ENCODE measurements around the gene RAD50.
"Not testable (repeated sequence)": the region's sequence is repeated elsewhere in the genome, so short reads cannot be mapped to it uniquely, and the experiment has no call there.

The RAD50 gene

DNA sequence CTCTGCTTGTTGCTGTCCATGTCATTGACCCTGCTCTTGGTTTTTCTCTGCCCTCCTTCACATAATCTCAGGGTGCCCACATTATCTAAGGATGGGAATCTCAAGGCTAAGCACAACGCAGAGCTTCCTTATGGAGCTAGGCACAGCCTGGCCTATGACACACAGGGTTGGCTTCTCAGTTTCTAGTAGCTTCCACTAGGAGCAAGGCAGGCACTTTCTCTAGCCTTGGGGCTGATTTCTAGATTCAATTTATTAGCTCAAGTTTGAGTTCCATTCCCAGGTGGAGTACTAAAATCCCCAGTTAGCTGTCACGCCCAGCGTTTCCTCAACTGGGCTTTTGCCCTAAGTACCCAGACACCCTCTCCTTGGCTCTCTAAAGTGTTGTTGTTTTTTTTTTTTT lies 129.4 kb downstream of the RAD50 start:
- Histone ChIP-seq H3K27me3 (ENCODE audit: insufficient read depth, poor library complexity, severe bottlenecking) (no peaks in the 10 kb centered on the region), H3K9me3 (ENCODE audit: severe bottlenecking) (no peaks in the 10 kb centered on the region), H3K4me1 (ENCODE audit: insufficient read depth, poor library complexity, severe bottlenecking) (no peaks in the 10 kb centered on the region), H3K27ac (ENCODE audit: poor library complexity, severe bottlenecking) (no peak overlapping the region), H3K4me3 (ENCODE audit: severe bottlenecking) (no peak overlapping the region), H3K36me3 (ENCODE audit: low read depth) (no peaks in the 10 kb centered on the region)
- TF ChIP-seq, protein P1, sequence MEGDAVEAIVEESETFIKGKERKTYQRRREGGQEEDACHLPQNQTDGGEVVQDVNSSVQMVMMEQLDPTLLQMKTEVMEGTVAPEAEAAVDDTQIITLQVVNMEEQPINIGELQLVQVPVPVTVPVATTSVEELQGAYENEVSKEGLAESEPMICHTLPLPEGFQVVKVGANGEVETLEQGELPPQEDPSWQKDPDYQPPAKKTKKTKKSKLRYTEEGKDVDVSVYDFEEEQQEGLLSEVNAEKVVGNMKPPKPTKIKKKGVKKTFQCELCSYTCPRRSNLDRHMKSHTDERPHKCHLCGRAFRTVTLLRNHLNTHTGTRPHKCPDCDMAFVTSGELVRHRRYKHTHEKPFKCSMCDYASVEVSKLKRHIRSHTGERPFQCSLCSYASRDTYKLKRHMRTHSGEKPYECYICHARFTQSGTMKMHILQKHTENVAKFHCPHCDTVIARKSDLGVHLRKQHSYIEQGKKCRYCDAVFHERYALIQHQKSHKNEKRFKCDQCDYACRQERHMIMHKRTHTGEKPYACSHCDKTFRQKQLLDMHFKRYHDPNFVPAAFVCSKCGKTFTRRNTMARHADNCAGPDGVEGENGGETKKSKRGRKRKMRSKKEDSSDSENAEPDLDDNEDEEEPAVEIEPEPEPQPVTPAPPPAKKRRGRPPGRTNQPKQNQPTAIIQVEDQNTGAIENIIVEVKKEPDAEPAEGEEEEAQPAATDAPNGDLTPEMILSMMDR (IDR thresholded peaks at IDR 0.05; ENCODE audit: poor library complexity, severe bottlenecking) = no peak
- DNase-seq (ENCODE audit: low spot score) (no peak), ATAC-seq (ENCODE audit: low read depth) (no peak)

- no peaks in the 10 kb centered on the region for H3K4me1 ChIP-seq (ENCODE audit: insufficient read depth, poor library complexity, severe bottlenecking)
- no peak overlapping the region for H3K4me3 ChIP-seq (ENCODE audit: severe bottlenecking)
- TF ChIP-seq, protein P1 (IDR thresholded peaks at IDR 0.05; ENCODE audit: poor library complexity, severe bottlenecking) = no peak
- no peaks in the 10 kb centered on the region; the same call in 1 of the 2 replicates for H3K36me3 ChIP-seq (ENCODE audit: low read depth)
- H3K27me3 ChIP-seq (ENCODE audit: insufficient read depth, poor library complexity, severe bottlenecking) = no peaks in the 10 kb centered on the region
- DNase-seq (ENCODE audit: low spot score) = no peak
- H3K9me3 ChIP-seq (ENCODE audit: severe bottlenecking) = no peaks in the 10 kb centered on the region
- ATAC-seq (ENCODE audit: low read depth) = no peak; the same call in 2 of the 3 replicates
- no peak overlapping the region for H3K27ac ChIP-seq (ENCODE audit: poor library complexity, severe bottlenecking)
Measured at GRCh38 chr5:132687995-132688394, 131.2 kb downstream of the RAD50 start.

- Histone ChIP-seq H3K36me3 (ENCODE audit: low read depth) (no peaks in the 10 kb centered on the region; the same call in 1 of the 2 replicates), H3K27me3 (ENCODE audit: insufficient read depth, poor library complexity, severe bottlenecking) (no peaks in the 10 kb centered on the region), H3K4me3 (ENCODE audit: severe bottlenecking) (no peak overlapping the region), H3K27ac (ENCODE audit: poor library complexity, severe bottlenecking) (no peak overlapping the region), H3K4me1 (ENCODE audit: insufficient read depth, poor library complexity, severe bottlenecking) (no peaks in the 10 kb centered on the region), H3K9me3 (ENCODE audit: severe bottlenecking) (no peaks in the 10 kb centered on the region)
- ATAC-seq (ENCODE audit: low read depth) (no peak), DNase-seq (ENCODE audit: low spot score) (no peak)
- TF ChIP-seq, protein P1 (IDR thresholded peaks at IDR 0.05; ENCODE audit: poor library complexity, severe bottlenecking) = no peak
Measured at GRCh38 chr5:132688536-132689339, 132.0 kb downstream of the RAD50 start.

- Histone ChIP-seq H3K36me3 (ENCODE audit: low read depth) (no peaks in the 10 kb centered on the region; the same call in 1 of the 2 replicates), H3K27ac (ENCODE audit: poor library complexity, severe bottlenecking) (no peak overlapping the region), H3K4me1 (ENCODE audit: insufficient read depth, poor library complexity, severe bottlenecking) (no peaks in the 10 kb centered on the region), H3K4me3 (ENCODE audit: severe bottlenecking) (no peak overlapping the region), H3K27me3 (ENCODE audit: insufficient read depth, poor library complexity, severe bottlenecking) (no peaks in the 10 kb centered on the region), H3K9me3 (ENCODE audit: severe bottlenecking) (no peaks in the 10 kb centered on the region)
- ATAC-seq (ENCODE audit: low read depth) (no peak), DNase-seq (ENCODE audit: low spot score) (no peak)
- TF ChIP-seq, protein P1 (IDR thresholded peaks at IDR 0.05; ENCODE audit: poor library complexity, severe bottlenecking) = no peak
Measured at GRCh38 chr5:132689513-132689912, 132.7 kb downstream of the RAD50 start.

DNA sequence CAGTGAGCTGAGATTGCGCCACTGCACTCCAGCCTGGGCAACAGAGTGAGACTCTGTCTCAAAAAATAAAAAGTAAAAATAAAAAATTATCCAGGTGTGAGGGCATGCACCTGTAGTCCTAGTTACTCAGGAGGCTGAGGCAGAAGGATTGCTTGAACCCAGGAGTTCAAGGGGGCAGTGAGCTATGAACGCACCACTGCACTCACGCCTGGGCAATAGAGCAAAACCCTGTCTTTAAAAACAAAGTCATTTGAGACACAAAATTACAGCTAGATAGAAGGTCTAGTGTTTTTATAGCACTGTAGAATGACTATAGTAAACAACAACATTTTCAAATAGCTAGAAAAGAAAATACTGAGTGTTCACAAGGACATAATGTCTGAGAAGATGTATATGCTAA lies 133.4 kb downstream of the RAD50 start:
- ATAC-seq (ENCODE audit: low read depth) (no peak), DNase-seq (ENCODE audit: low spot score) (no peak)
- Histone ChIP-seq H3K4me3 (ENCODE audit: severe bottlenecking) (no peak overlapping the region), H3K27ac (ENCODE audit: poor library complexity, severe bottlenecking) (no peak overlapping the region), H3K4me1 (ENCODE audit: insufficient read depth, poor library complexity, severe bottlenecking) (no peaks in the 10 kb centered on the region), H3K9me3 (ENCODE audit: severe bottlenecking) (no peaks in the 10 kb centered on the region), H3K36me3 (ENCODE audit: low read depth) (peaks cover 1% of the 10 kb centered on the region; the same call in 1 of the 2 replicates), H3K27me3 (ENCODE audit: insufficient read depth, poor library complexity, severe bottlenecking) (no peaks in the 10 kb centered on the region)
- TF ChIP-seq, protein P1 (IDR thresholded peaks at IDR 0.05; ENCODE audit: poor library complexity, severe bottlenecking) = no peak

GRCh38 chr5:132691755-132692631 lies 135.2 kb downstream of the RAD50 start:
- H3K4me3 ChIP-seq (ENCODE audit: severe bottlenecking) = not testable (repeated sequence)

More at GRCh38 chr5:132691755-132692631, 135.2 kb downstream of the RAD50 start:
- H3K4me1 ChIP-seq (ENCODE audit: insufficient read depth, poor library complexity, severe bottlenecking); H3K27ac ChIP-seq (ENCODE audit: poor library complexity, severe bottlenecking); H3K27me3 ChIP-seq (ENCODE audit: insufficient read depth, poor library complexity, severe bottlenecking); H3K9me3 ChIP-seq (ENCODE audit: severe bottlenecking); DNase-seq (ENCODE audit: low spot score); ATAC-seq (ENCODE audit: low read depth): not testable (repeated sequence)
- H3K36me3 ChIP-seq (ENCODE audit: low read depth) = peaks cover 19% of the 10 kb centered on the region; the same call in 1 of the 2 replicates

Measured in RWPE2 (cell line).